SK-N-SH (cell line): Measurements from ENCODE around the gene MAP1LC3C. TPM values are rescaled to one million over a fixed set of nuclear protein-coding genes. Genes with fewer than 3 reads are reported as not detected.
A peak's percentile ranks its signal among the peaks of the same experiment; 100 is the strongest.

Experiments
- CTCF ChIA-PET: fragments of 300-600, 350-600 bp; formaldehyde crosslinking; extraction: SDS; loops from one replicate; lab custom pipeline; 2021; lab: Yijun Ruan, JAX
- POLR2A ChIA-PET: fragments of 350-600 bp; sonication (Branson Sonifier 250); formaldehyde crosslinking; extraction: SDS; loops from one replicate; lab custom pipeline; 2020; ENCODE audit warnings: antibody characterized with exemption, inconsistent platforms; lab: Yijun Ruan, JAX
- DNase-seq: peaks from one replicate; pipeline ENCODE4 v3.0.0; 2012
- H2AFZ ChIP-seq: fragments of 200-600 bp; sonication (generic); 2 replicates; pipeline ENCODE4 v1.8.1; 2016; ENCODE audit warnings: antibody characterized with exemption, mild to moderate bottlenecking, low read depth
- H3F3A ChIP-seq: fragments of 200-600 bp; sonication (generic); replicated peaks from 2 replicates; pipeline ENCODE3; 2016; ENCODE audit warnings: antibody characterized with exemption, mild to moderate bottlenecking; ENCODE audit not compliant: insufficient read depth
- H3K27ac ChIP-seq, 2 experiments: fragments of 200-500 bp in 1 of 2; fragments of 200-600 bp in 1 of 2; sonication (Bioruptor generic) in 1 of 2; sonication (generic), shearing (Covaris generic) in 1 of 2; 2 replicates each; pipeline versions ENCODE4 v1.5.1 to v1.6.1; 2014 to 2016; ENCODE audit warnings: low read depth in 2 of 2, inconsistent platforms in 1 of 2, low read length in 1 of 2, mild to moderate bottlenecking in 1 of 2, mixed read lengths in 1 of 2
- H3K27me3 ChIP-seq: fragments of 200-600 bp; sonication (generic), shearing (Covaris generic); 2 replicates; pipeline ENCODE4 v1.6.1; 2016; ENCODE audit warnings: mixed run types; ENCODE audit not compliant: insufficient read depth
- H3K36me3 ChIP-seq, 2 experiments: fragments of 200-500 bp in 1 of 2; fragments of 200-600 bp in 1 of 2; sonication (Bioruptor generic) in 1 of 2; sonication (generic) in 1 of 2; replicated peaks in 1 of 2; 2 replicates each; pipeline versions ENCODE3 to v1.5.1; 2014 to 2016; ENCODE audit warnings: low read length in 1 of 2, mild to moderate bottlenecking in 1 of 2; ENCODE audit not compliant: insufficient read depth in 2 of 2, control insufficient read depth in 1 of 2
- H3K4me1 ChIP-seq, 2 experiments: fragments of 200-500 bp in 1 of 2; fragments of 200-600 bp in 1 of 2; sonication (Bioruptor generic) in 1 of 2; sonication (generic), shearing (Covaris generic) in 1 of 2; 2 replicates each; pipeline versions ENCODE4 v1.5.1 to v1.6.1; 2014 to 2016; ENCODE audit warnings: low read depth in 1 of 2, low read length in 1 of 2, mixed run types in 1 of 2; ENCODE audit not compliant: insufficient read depth in 2 of 2, control insufficient read depth in 1 of 2
- H3K4me2 ChIP-seq: fragments of 200-600 bp; sonication (generic), shearing (Covaris generic); 2 replicates; pipeline ENCODE4 v1.6.1; 2017; ENCODE audit warnings: mixed run types
- H3K4me3 ChIP-seq, 2 experiments: fragments of 200-500 bp in 1 of 2; fragments of 200-600 bp in 1 of 2; sonication (Bioruptor generic) in 1 of 2; sonication (generic), shearing (Covaris generic) in 1 of 2; 2 replicates each; pipeline versions ENCODE4 v1.5.1 to v1.8.1; 2014 to 2016; ENCODE audit warnings: low read depth in 2 of 2, inconsistent platforms in 1 of 2, low read length in 1 of 2, mild to moderate bottlenecking in 1 of 2, mixed read lengths in 1 of 2, moderate library complexity in 1 of 2
- H3K79me2 ChIP-seq: fragments of 200-600 bp; sonication (generic); 2 replicates; pipeline ENCODE4 v1.8.1; 2017; ENCODE audit warnings: mild to moderate bottlenecking; ENCODE audit not compliant: insufficient read depth
- H3K9ac ChIP-seq: fragments of 200-600 bp; sonication (generic); 2 replicates; pipeline ENCODE4 v1.6.1; 2017; ENCODE audit warnings: mixed run types
- H3K9me2 ChIP-seq: fragments of 200-600 bp; sonication (generic); 2 replicates; pipeline ENCODE4 v1.6.1; 2017; ENCODE audit warnings: mixed run types
- H3K9me3 ChIP-seq: fragments of 200-600 bp; sonication (generic); 2 replicates; pipeline ENCODE4 v1.6.1; 2017; ENCODE audit warnings: mixed run types, mild to moderate bottlenecking, moderate library complexity
- H4K20me1 ChIP-seq: fragments of 200-600 bp; sonication (generic); 2 replicates; pipeline ENCODE4 v1.6.1; 2017; ENCODE audit warnings: mild to moderate bottlenecking, mixed run types; ENCODE audit not compliant: insufficient read depth
- CHD2 ChIP-seq: fragments of 150-350 bp; IDR thresholded peaks from 2 replicates; pipeline ENCODE4 v1.6.1; 2018; ENCODE audit warnings: low read length; ENCODE audit not compliant: partially characterized antibody
- GATA2 ChIP-seq: sonication (generic); formaldehyde crosslinking; IDR thresholded peaks from 2 replicates; pipeline ENCODE4 v1.5.0; 2020; ENCODE audit warnings: mild to moderate bottlenecking, missing genetic modification reagents
- MAX ChIP-seq: IDR thresholded peaks from 2 replicates; pipeline ENCODE4 v1.4.0; 2012; ENCODE audit warnings: low read depth
- MXI1 ChIP-seq: IDR thresholded peaks from 2 replicates; pipeline ENCODE4 v1.6.1; 2012; ENCODE audit warnings: mild to moderate bottlenecking, low read depth, low read length, improper control_type of control experiment
- POLR2AphosphoS5 ChIP-seq: IDR thresholded peaks from 2 replicates; pipeline ENCODE4 v1.6.1; 2012; ENCODE audit warnings: low read depth, low read length
- RAD21 ChIP-seq: IDR thresholded peaks from 2 replicates; pipeline ENCODE4 v1.6.1; 2012; ENCODE audit warnings: mild to moderate bottlenecking, low read length
- RCOR1 ChIP-seq: fragments of 150-350 bp; IDR thresholded peaks from 2 replicates; pipeline ENCODE4 v1.6.1; 2017; ENCODE audit warnings: antibody characterized with exemption, low read length
- RFX5 ChIP-seq: IDR thresholded peaks from 2 replicates; pipeline ENCODE4 v1.6.1; 2012; ENCODE audit warnings: mild to moderate bottlenecking, improper control_type of control experiment, low read length
- RXRA ChIP-seq: IDR thresholded peaks from 2 replicates; pipeline ENCODE4 v1.4.0; 2012; ENCODE audit warnings: low read depth, mild to moderate bottlenecking, borderline replicate concordance
- SMC3 ChIP-seq: IDR thresholded peaks from 2 replicates; pipeline ENCODE4 v1.6.1; 2012; ENCODE audit warnings: low read depth, low read length, improper control_type of control experiment
- TAF1 ChIP-seq: IDR thresholded peaks from 2 replicates; pipeline ENCODE4 v1.6.1; 2012; ENCODE audit warnings: low read depth, mild to moderate bottlenecking, low read length, moderate library complexity, borderline replicate concordance
- USF1 ChIP-seq: IDR thresholded peaks from 2 replicates; pipeline ENCODE4 v1.4.0; 2012; ENCODE audit warnings: low read depth, borderline replicate concordance
- YY1 ChIP-seq: IDR thresholded peaks from 2 replicates; pipeline ENCODE4 v1.4.0; 2012; ENCODE audit warnings: low read depth, mild to moderate bottlenecking
- WGBS: methylation state at CpG from one replicate; pipeline ENCODE4 v1.1.6; 2017; ENCODE audit warnings: low lambda C conversion rate; 5-methylcytosine and 5-hydroxymethylcytosine counted together
- polyA plus RNA-seq, 3 experiments: library from polyadenylated mRNA; depleted of rRNA; stranded (reverse); fragments of >200 nt; gene quantifications; 2 replicates each; pipeline ENCODE4 v1.2.3, GENCODE V29; 2012
- TF ChIP-seq, protein P1 (sequence below): fragments of 150-350 bp; IDR thresholded peaks from 2 replicates; pipeline ENCODE4 v1.6.1; 2017; ENCODE audit warnings: antibody characterized with exemption, low read length, low read depth, borderline replicate concordance
- TF ChIP-seq, protein P2 (sequence below): fragments of 200-600 bp; sonication (generic); IDR thresholded peaks from 2 replicates; pipeline ENCODE4 v1.6.1; 2017; ENCODE audit warnings: antibody characterized with exemption, mild to moderate bottlenecking, moderate library complexity

Gene MAP1LC3C
- polyA plus RNA-seq (2012; rRNA removed): 0.06 and 0.20 TPM in 2 replicates
- polyA plus RNA-seq (2012; cell fraction: cytosol; rRNA removed): 0.08 and 0.12 TPM in 2 replicates
- 0.13 TPM in 1 of 2 replicates, not detected in the other for polyA plus RNA-seq (2012; cell fraction: nucleus; rRNA removed)

- Histone ChIP-seq H3F3A (no peaks in the 10 kb centered on the region), H4K20me1 (no peaks in the 10 kb centered on the region), H3K9me2 (no peaks in the 10 kb centered on the region)
- CTCF ChIA-PET: interaction anchor here (1.1 to 3.4 kb wide), 4 partner anchors 10 to 102 kb away, joined by 3 to 15 read pairs (median 8); no protein-coding TSS in a partner anchor
- no peak for DNase-seq
- TF ChIP-seq SMC3 (no peak), GATA2 (no peak), RFX5 (no peak), RCOR1 (no peak), MAX (no peak), USF1 (no peak)
- TF ChIP-seq, all 33 proteins: peak for 0
- Histone ChIP-seq H3K27me3 (no peaks in the 10 kb centered on the region), H3K36me3 (no peaks in the 10 kb centered on the region), H3K4me2 (no peak within 1 kb of the TSS), H3K9me3 (no peaks in the 10 kb centered on the region), H2AFZ (no peak within 1 kb of the TSS), H3K4me1 (peaks cover 0 to 4% of the 10 kb centered on the region in 2 experiments; a peak in 1 of 4 replicates), H3K4me3 (peak within 1 kb of the TSS in 1 of 2 experiments; percentile 44; a peak in 1 of 4 replicates), H3K27ac (no peak within 1 kb of the TSS), H3K9ac (no peak within 1 kb of the TSS), H3K79me2 (no peaks in the 10 kb centered on the region)
- POLR2A ChIA-PET: no interaction called here
- WGBS: 80% methylated on average over 4 of the region's 4 CpGs
Observed at GRCh38 chr1:241999026-241999425, at the start of gene MAP1LC3C. MAP1LC3C (minus strand) TSS chr1:241999098; CDS start chr1:241999008, 90 bp downstream.

GRCh38 chr1:242043165-242043564 lies 44.3 kb upstream of the MAP1LC3C start:
- 8% methylated on average over 3 of the region's 3 CpGs for WGBS
- POLR2A ChIA-PET: no interaction called here

More at GRCh38 chr1:242043165-242043564, 44.3 kb upstream of the MAP1LC3C start:
- no peaks in the 10 kb centered on the region for H3K4me1 ChIP-seq
- H3K79me2 ChIP-seq: no peaks in the 10 kb centered on the region
- no peak for TF ChIP-seq RAD21
- no peak for TF ChIP-seq CHD2
- TF ChIP-seq SMC3: no peak
- TF ChIP-seq MXI1: no peak
- TF ChIP-seq POLR2AphosphoS5: no peak
- no peak for TF ChIP-seq RXRA
- TF ChIP-seq YY1: no peak
- TF ChIP-seq TAF1: no peak
- TF ChIP-seq, protein P1, sequence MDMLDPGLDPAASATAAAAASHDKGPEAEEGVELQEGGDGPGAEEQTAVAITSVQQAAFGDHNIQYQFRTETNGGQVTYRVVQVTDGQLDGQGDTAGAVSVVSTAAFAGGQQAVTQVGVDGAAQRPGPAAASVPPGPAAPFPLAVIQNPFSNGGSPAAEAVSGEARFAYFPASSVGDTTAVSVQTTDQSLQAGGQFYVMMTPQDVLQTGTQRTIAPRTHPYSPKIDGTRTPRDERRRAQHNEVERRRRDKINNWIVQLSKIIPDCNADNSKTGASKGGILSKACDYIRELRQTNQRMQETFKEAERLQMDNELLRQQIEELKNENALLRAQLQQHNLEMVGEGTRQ: no peak
- no peak for TF ChIP-seq RFX5
- TF ChIP-seq, protein P2, sequence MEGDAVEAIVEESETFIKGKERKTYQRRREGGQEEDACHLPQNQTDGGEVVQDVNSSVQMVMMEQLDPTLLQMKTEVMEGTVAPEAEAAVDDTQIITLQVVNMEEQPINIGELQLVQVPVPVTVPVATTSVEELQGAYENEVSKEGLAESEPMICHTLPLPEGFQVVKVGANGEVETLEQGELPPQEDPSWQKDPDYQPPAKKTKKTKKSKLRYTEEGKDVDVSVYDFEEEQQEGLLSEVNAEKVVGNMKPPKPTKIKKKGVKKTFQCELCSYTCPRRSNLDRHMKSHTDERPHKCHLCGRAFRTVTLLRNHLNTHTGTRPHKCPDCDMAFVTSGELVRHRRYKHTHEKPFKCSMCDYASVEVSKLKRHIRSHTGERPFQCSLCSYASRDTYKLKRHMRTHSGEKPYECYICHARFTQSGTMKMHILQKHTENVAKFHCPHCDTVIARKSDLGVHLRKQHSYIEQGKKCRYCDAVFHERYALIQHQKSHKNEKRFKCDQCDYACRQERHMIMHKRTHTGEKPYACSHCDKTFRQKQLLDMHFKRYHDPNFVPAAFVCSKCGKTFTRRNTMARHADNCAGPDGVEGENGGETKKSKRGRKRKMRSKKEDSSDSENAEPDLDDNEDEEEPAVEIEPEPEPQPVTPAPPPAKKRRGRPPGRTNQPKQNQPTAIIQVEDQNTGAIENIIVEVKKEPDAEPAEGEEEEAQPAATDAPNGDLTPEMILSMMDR: no peak
- no peak for TF ChIP-seq GATA2
- TF ChIP-seq USF1: no peak
- H3K27me3 ChIP-seq: no peaks in the 10 kb centered on the region
- H3F3A ChIP-seq: no peaks in the 10 kb centered on the region
- H3K4me2 ChIP-seq: no peak overlapping the region
- CTCF ChIA-PET: no interaction called here
- H3K27ac ChIP-seq: no peak overlapping the region
- no peak overlapping the region for H3K9ac ChIP-seq
- H3K36me3 ChIP-seq: no peaks in the 10 kb centered on the region
- no peaks in the 10 kb centered on the region for H3K9me3 ChIP-seq
- DNase-seq: no peak
- H4K20me1 ChIP-seq: no peaks in the 10 kb centered on the region
- H2AFZ ChIP-seq: no peak overlapping the region
- no peaks in the 10 kb centered on the region for H3K9me2 ChIP-seq
- no peak overlapping the region for H3K4me3 ChIP-seq
